Measurements from ENCODE around the gene BPTF.

BPTF gene

DNA sequence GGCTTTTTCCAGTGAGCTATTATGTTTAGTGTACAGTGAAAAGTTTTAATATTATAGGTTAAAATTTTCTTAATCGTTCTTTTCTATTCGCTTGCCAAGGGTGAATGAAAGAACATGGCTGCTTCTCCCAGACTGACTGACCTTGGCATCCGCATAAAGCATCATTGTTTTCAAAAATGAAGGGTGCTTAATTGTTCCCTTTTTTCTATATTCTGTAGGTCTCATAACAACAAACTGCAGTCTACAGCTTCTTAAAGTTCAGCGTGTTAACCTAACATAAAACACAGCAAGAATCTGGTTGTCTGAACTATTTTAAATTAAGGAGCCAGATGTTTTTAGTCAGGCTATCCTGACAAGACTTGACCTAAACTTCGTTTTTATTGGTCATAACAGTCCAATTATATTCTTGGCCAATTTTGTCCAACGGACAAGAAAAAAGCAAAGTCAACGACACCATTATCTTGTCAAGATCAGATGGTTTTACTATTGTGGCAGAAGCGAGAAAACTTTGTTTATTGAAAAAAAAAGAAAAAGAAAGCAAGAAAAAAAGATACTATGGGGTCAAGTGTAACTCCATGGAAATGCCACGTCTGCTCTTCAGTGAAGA, 156.8 kb downstream of the BPTF start:
- Histone ChIP-seq H3K27ac (no peak overlapping the region), H3K9ac (ENCODE audit: insufficient read length) (no peak overlapping the region), H3K9me3 (ENCODE audit: low read depth, low read length) (no peaks in the 10 kb centered on the region), H3K4me3 (no peak overlapping the region), H3K36me3 (ENCODE audit: insufficient read depth, low read length) (0 out of 2 replicates have a peak, but pooled peaks cover 2% of the 10 kb centered on the region)
- TF ChIP-seq EZH2 (IDR thresholded peaks at IDR 0.05) (no peak), FOXP2 (optimal IDR thresholded peaks at IDR 0.05; ENCODE audit: control extremely low read depth, extremely low read length, insufficient read depth) (no peak), POLR2AphosphoS5 (IDR thresholded peaks at IDR 0.05; ENCODE audit: borderline replicate concordance, low read depth, low read length) (no peak)
- DNase-seq (ENCODE audit: low read depth, low spot score): no peak

DNA sequence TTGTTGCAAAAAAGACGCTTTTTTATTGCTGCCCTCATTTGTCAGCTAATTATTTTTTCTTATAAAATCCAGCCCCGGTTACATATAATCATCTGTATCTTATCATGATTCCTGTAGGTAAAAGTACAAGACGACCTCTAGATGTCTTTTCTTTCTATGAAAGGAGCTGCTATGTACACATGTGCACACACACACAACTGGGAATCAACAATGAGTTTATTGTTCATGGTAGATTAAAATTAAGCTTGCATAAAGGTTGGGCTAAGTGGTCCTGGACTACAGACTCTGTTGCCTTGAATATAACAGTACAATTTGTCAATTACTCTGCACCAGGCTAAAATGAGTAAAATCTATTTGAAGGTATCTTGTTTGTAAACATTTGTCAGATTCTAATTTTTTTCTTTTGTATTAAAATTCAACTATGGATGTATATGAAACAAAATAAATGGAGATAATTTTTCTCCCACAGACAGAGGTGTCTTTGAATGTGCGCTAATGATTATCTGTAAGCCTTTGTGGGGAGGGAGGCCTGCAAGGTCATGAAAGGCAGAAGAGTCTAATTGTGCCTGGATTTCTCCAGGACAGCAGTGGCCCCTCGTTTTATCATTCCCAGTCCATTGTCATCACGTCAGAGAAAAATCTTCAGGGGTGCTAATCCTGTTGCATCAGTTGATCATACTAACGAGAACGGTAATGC, 157.5 kb downstream of the BPTF start:
- no peak for DNase-seq (ENCODE audit: low read depth, low spot score)
- H3K27ac ChIP-seq: no peak overlapping the region

DNA sequence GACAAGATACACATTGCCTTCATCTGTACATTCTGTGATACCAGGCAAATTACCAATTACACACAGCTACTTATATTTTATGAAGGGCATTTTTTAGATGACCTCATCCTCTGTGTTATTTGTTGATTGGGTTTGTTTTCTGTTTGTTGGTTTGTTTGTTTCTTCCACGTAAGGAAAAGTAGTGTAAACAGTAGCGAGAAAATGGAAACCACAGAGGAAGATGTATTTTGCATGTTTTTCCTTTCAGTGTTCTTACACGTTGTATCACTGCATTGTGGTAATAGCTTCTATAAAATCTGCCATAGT, 158.0 kb downstream of the BPTF start:
- TF ChIP-seq EZH2 (IDR thresholded peaks at IDR 0.05) (no peak), POLR2AphosphoS5 (IDR thresholded peaks at IDR 0.05; ENCODE audit: borderline replicate concordance, low read depth, low read length) (no peak), FOXP2 (optimal IDR thresholded peaks at IDR 0.05; ENCODE audit: control extremely low read depth, extremely low read length, insufficient read depth) (no peak)
- DNase-seq (ENCODE audit: low read depth, low spot score): no peak
- no peak overlapping the region for H3K9ac ChIP-seq (ENCODE audit: insufficient read length)

More for the DNA sequence above, 157.5 kb downstream of the BPTF start:
- Histone ChIP-seq H3K9ac (ENCODE audit: insufficient read length) (no peak overlapping the region), H3K9me3 (ENCODE audit: low read depth, low read length) (no peaks in the 10 kb centered on the region), H3K4me3 (no peak overlapping the region), H3K36me3 (ENCODE audit: insufficient read depth, low read length) (no peaks in the 10 kb centered on the region)
- TF ChIP-seq FOXP2 (optimal IDR thresholded peaks at IDR 0.05; ENCODE audit: control extremely low read depth, extremely low read length, insufficient read depth): no peak

GRCh38 chr17:67990909-67991308, 165.6 kb downstream of the BPTF start:
- DNase-seq (ENCODE audit: low read depth, low spot score): no peak
- no peak overlapping the region for H3K27ac ChIP-seq
- no peak overlapping the region for H3K4me3 ChIP-seq
- H3K36me3 ChIP-seq (ENCODE audit: insufficient read depth, low read length): no peaks in the 10 kb centered on the region
- no peaks in the 10 kb centered on the region for H3K9me3 ChIP-seq (ENCODE audit: low read depth, low read length)
- TF ChIP-seq FOXP2 (optimal IDR thresholded peaks at IDR 0.05; ENCODE audit: control extremely low read depth, extremely low read length, insufficient read depth) (no peak), POLR2AphosphoS5 (IDR thresholded peaks at IDR 0.05; ENCODE audit: borderline replicate concordance, low read depth, low read length) (no peak), EZH2 (IDR thresholded peaks at IDR 0.05) (no peak)
- no peak overlapping the region for H3K9ac ChIP-seq (ENCODE audit: insufficient read length)

More for the DNA sequence above, 158.0 kb downstream of the BPTF start:
- no peaks in the 10 kb centered on the region for H3K36me3 ChIP-seq (ENCODE audit: insufficient read depth, low read length)
- H3K9me3 ChIP-seq (ENCODE audit: low read depth, low read length): no peaks in the 10 kb centered on the region
- H3K4me3 ChIP-seq: no peak overlapping the region
- H3K27ac ChIP-seq: no peak overlapping the region

DNA sequence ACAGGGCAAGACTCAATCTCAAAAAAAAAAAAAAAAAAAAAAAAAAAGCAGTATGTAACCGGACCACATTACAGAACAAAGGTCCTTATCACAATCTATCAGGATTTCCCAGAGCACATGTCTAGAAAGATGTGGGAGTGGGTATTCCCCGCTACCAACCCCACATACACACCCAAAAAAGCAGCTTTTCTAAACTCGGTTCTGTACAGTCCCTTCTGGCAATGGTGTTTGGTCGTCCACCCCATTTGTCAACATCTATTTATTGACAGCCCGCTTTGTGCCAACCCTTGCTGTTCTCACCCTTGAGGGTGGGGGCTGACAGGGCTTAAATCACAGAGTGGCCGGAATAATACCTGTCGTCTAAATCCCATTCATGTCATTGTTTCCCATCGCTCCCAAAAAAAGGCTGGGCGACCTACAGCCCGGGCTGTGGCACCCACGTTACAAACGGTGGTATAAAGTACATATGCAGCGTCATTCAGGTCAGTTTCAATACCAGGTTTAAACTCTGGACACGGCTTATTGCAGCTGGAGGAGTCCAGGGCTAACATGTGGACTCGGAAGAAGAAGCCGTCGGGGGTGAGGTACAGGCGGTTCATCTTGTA, 167.3 kb downstream of the BPTF start:
- no peak for TF ChIP-seq EZH2 (IDR thresholded peaks at IDR 0.05)
- no peak for TF ChIP-seq FOXP2 (optimal IDR thresholded peaks at IDR 0.05; ENCODE audit: control extremely low read depth, extremely low read length, insufficient read depth)
- H3K4me3 ChIP-seq: peak overlapping the region; percentile 95
- DNase-seq (ENCODE audit: low read depth, low spot score): no peak
- no peaks in the 10 kb centered on the region for H3K36me3 ChIP-seq (ENCODE audit: insufficient read depth, low read length)
- 0 out of 2 replicates have a peak overlapping the region, but pooled peaks have one; percentile 31 for H3K27ac ChIP-seq
- no peaks in the 10 kb centered on the region for H3K9me3 ChIP-seq (ENCODE audit: low read depth, low read length)
- H3K9ac ChIP-seq (ENCODE audit: insufficient read length): peak overlapping the region; percentile 86

DNA sequence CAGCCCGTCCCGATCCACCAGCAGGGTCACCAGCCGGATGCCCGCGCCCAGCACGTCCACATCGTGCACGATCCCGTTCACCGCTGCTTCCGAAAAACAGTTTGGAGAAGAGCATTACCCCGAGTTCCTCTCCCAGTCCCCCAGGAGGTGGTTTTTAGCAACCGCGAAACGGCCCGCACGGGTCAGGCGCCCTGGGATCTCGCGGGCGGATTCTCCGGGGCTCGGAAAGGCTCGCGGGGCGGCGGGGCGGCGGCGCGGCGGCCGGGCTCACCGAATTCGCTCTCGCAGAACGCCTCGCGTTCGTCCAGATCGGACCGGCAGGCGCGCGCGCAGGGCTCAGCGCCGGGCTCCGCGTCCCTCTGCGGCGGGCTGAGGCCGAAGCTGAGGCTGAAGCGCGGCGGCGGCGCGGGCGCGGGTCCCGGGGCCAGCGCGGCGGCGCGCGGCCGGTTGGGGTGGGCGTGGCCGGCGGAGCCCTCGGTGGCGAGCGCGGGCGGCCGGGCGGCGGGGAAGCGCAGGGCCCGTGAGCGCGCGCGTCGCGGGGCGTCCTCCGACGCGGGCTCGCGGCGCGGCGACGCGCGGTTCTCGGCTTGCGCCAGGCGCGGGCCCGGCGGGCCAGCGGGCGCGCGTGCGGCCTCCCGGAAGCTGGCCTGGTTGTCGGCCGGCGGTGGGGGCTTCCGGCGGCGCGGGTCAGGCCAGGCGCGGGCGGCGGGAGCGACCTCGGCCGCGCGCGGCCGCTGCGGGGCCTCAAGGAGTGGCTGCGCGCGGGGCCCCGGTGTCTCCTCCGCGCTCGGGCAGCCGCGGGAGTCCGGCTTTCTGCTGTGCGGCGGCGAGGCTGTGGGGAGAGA, 168.1 kb downstream of the BPTF start:
- Histone ChIP-seq H3K36me3 (ENCODE audit: insufficient read depth, low read length) (no peaks in the 10 kb centered on the region), H3K9ac (ENCODE audit: insufficient read length) (peak overlapping the region; percentile 86), H3K4me3 (peak overlapping the region; percentile 95), H3K9me3 (ENCODE audit: low read depth, low read length) (no peaks in the 10 kb centered on the region), H3K27ac (peak overlapping the region; percentile 83)
- TF ChIP-seq POLR2AphosphoS5 (IDR thresholded peaks at IDR 0.05; ENCODE audit: borderline replicate concordance, low read depth, low read length): peak; percentile 36; the same call in 1 of the 2 replicates
- no peak for TF ChIP-seq EZH2 (IDR thresholded peaks at IDR 0.05)
- no peak for DNase-seq (ENCODE audit: low read depth, low spot score)

GRCh38 chr17:67993998-67994361, 168.7 kb downstream of the BPTF start:
- no peak for DNase-seq (ENCODE audit: low read depth, low spot score)
- no peaks in the 10 kb centered on the region for H3K9me3 ChIP-seq (ENCODE audit: low read depth, low read length)
- TF ChIP-seq POLR2AphosphoS5 (IDR thresholded peaks at IDR 0.05; ENCODE audit: borderline replicate concordance, low read depth, low read length): peak; percentile 1; the same call in 1 of the 2 replicates
- no peak for TF ChIP-seq FOXP2 (optimal IDR thresholded peaks at IDR 0.05; ENCODE audit: control extremely low read depth, extremely low read length, insufficient read depth)
- H3K27ac ChIP-seq: peak overlapping the region; percentile 83
- peak overlapping the region; percentile 85 for H3K4me3 ChIP-seq
- H3K9ac ChIP-seq (ENCODE audit: insufficient read length): peak overlapping the region; percentile 85
- H3K36me3 ChIP-seq (ENCODE audit: insufficient read depth, low read length): no peaks in the 10 kb centered on the region

DNA sequence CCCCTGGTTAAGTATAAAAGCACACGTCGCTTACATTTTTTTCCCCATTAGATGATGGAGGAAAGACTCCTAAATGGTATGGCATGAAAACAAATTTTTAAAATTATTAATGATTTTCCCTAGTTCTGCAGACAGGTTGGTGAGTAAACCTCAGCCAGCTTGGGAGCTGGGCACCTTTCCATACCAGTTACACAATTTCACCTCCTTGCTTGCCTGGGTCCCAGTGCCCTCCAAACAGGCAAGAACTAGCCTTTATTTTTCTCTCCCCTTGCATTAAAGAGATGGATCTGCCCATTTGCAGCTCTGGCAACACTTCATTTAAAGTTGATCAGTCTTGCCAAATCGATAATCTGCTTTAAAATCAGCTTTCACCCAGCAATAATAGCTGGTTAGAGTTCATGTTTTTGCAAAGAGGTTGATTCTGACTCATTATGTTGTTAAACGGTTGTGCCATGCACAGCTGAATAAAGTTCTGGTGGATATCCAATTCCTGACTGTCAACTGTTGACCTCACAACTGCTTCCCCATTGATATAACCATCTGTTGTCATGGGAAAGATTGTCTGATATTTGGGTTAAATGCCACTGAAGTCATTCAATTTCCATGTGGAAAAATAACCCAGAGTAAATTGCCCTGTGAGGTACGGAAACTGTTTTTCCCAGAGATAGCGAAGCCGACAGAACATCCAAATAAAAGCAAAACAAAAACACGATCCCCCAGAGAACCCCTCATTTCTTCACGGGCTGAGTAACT, 169.7 kb downstream of the BPTF start:
- no peak for DNase-seq (ENCODE audit: low read depth, low spot score)
- Histone ChIP-seq H3K9me3 (ENCODE audit: low read depth, low read length) (no peaks in the 10 kb centered on the region), H3K27ac (no peak overlapping the region; the same call in 1 of the 2 replicates), H3K9ac (ENCODE audit: insufficient read length) (no peak overlapping the region), H3K36me3 (ENCODE audit: insufficient read depth, low read length) (no peaks in the 10 kb centered on the region), H3K4me3 (peak overlapping the region; percentile 88)
- no peak for TF ChIP-seq POLR2AphosphoS5 (IDR thresholded peaks at IDR 0.05; ENCODE audit: borderline replicate concordance, low read depth, low read length)
- no peak for TF ChIP-seq FOXP2 (optimal IDR thresholded peaks at IDR 0.05; ENCODE audit: control extremely low read depth, extremely low read length, insufficient read depth)
- TF ChIP-seq EZH2 (IDR thresholded peaks at IDR 0.05): no peak
